ENCODE measurements around the gene LDLR.
"Not testable (repeated sequence)": the region's sequence is repeated elsewhere in the genome, so short reads cannot be mapped to it uniquely, and the experiment has no call there.

Gene LDLR

GRCh38 chr19:11073568-11073967, 15.7 kb upstream of the LDLR start:
- DNase-seq: no peak

GRCh38 chr19:11076792-11077191, 12.5 kb upstream of the LDLR start:
- not testable (repeated sequence) for DNase-seq

GRCh38 chr19:11078893-11079292, 10.4 kb upstream of the LDLR start:
- DNase-seq: no peak

GRCh38 chr19:11079999-11080398, 9.3 kb upstream of the LDLR start:
- DNase-seq: no peak

- DNase-seq: no peak
Observed at GRCh38 chr19:11087870-11088505, 1.3 kb upstream of the LDLR start.

- DNase-seq: no peak
Observed at GRCh38 chr19:11088506-11089253, 583 bp upstream of the LDLR start.

GRCh38 chr19:11090014-11090263, 676 bp downstream of the LDLR start:
- DNase-seq: not testable (repeated sequence)

GRCh38 chr19:11090264-11090996, 1.2 kb downstream of the LDLR start:
- DNase-seq: peak; percentile 61

GRCh38 chr19:11090997-11091702, 1.9 kb downstream of the LDLR start:
- DNase-seq: no peak

GRCh38 chr19:11091703-11092153, 2.5 kb downstream of the LDLR start:
- DNase-seq: no peak

GRCh38 chr19:11092181-11092538, 2.9 kb downstream of the LDLR start:
- no peak for DNase-seq

- no peak for DNase-seq
Observed at GRCh38 chr19:11093689-11094238, 4.5 kb downstream of the LDLR start.

- no peak for DNase-seq
Observed at GRCh38 chr19:11094520-11094894, 5.2 kb downstream of the LDLR start.

- DNase-seq: no peak
Observed at GRCh38 chr19:11096210-11096841, 7.1 kb downstream of the LDLR start.

GRCh38 chr19:11097367-11097766, 8.1 kb downstream of the LDLR start:
- not testable (repeated sequence) for DNase-seq

GRCh38 chr19:11098327-11098726, 9.1 kb downstream of the LDLR start:
- DNase-seq: no peak

- no peak for DNase-seq
Observed at GRCh38 chr19:11098861-11099260, 9.6 kb downstream of the LDLR start.

GRCh38 chr19:11100049-11100448, 10.8 kb downstream of the LDLR start:
- DNase-seq: no peak

GRCh38 chr19:11101057-11101456, 11.8 kb downstream of the LDLR start:
- DNase-seq: no peak

GRCh38 chr19:11102944-11103343, 13.7 kb downstream of the LDLR start:
- DNase-seq: no peak

GRCh38 chr19:11103667-11104066, 14.4 kb downstream of the LDLR start:
- not testable (repeated sequence) for DNase-seq

GRCh38 chr19:11105014-11105636, 15.9 kb downstream of the LDLR start:
- DNase-seq: no peak

Data from 8988T (cell line).